ENCODE results near the gene OR11G2. TPM values are rescaled to one million over a fixed set of nuclear protein-coding genes. Genes with fewer than 3 reads are reported as not detected.
"Not testable (repeated sequence)": the region's sequence is repeated elsewhere in the genome, so short reads cannot be mapped to it uniquely, and the experiment has no call there.

The OR11G2 gene
- total RNA-seq, 4 donors from 2014 or later = not detected

DNA sequence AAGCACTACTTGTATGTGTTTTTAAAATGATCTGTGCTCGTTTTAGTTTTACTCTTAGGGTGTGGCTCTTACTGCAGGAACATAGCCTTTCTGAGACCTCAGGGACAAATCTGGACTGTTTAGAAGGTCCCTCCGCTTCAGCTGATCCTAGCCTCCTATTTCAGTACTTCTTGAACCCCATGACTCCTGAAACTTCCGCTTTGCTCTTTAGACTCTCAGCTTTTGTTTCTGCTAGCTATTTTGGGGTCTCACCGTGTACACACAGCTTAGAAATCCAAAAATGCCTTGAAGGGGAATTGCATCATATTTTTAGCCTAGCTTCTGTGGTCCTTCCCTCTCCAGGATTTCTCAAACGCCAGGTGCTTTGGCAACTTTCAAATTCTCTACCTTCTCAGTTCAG lies 8.3 kb downstream of the OR11G2 start:
- DNase-seq = no peak
- Histone ChIP-seq H3K36me3 (no peaks in the 10 kb centered on the region), H3K4me1 (no peaks in the 10 kb centered on the region), H3K27ac (no peak overlapping the region), H3K27me3 (no peaks in the 10 kb centered on the region), H3K4me3 (no peak overlapping the region), H3K9me3 (no peaks in the 10 kb centered on the region)
- intact Hi-C loops (cut with DNase I; ENCODE audit: low total_unique reads) = no loop called here
- TF ChIP-seq, protein P1, sequence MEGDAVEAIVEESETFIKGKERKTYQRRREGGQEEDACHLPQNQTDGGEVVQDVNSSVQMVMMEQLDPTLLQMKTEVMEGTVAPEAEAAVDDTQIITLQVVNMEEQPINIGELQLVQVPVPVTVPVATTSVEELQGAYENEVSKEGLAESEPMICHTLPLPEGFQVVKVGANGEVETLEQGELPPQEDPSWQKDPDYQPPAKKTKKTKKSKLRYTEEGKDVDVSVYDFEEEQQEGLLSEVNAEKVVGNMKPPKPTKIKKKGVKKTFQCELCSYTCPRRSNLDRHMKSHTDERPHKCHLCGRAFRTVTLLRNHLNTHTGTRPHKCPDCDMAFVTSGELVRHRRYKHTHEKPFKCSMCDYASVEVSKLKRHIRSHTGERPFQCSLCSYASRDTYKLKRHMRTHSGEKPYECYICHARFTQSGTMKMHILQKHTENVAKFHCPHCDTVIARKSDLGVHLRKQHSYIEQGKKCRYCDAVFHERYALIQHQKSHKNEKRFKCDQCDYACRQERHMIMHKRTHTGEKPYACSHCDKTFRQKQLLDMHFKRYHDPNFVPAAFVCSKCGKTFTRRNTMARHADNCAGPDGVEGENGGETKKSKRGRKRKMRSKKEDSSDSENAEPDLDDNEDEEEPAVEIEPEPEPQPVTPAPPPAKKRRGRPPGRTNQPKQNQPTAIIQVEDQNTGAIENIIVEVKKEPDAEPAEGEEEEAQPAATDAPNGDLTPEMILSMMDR (IDR thresholded peaks at IDR 0.05) = no peak
- TF ChIP-seq POLR2A (IDR thresholded peaks at IDR 0.05) = no peak

DNA sequence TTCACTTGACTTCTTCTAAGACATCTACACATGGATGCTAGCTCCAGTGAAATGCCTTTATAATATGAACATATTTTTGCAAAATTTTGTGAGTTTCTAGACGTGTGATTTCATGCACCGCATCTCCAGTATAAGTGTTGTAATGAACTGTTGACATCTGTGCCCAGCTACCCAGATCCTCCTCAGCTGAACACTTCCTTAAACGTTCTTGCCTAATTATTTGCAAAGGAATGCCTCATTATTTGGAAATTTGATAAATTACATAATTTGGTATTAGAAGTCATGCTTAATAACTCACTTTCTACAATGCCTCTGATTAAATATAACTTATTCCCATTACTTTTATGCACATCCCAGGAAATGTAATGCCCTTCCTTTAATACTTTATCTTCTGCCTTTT lies 14.0 kb downstream of the OR11G2 start:
- no peak overlapping the region for H3K27ac ChIP-seq
- H3K9me3 ChIP-seq = no peaks in the 10 kb centered on the region
- H3K36me3 ChIP-seq = no peaks in the 10 kb centered on the region
- intact Hi-C loops (cut with DNase I; ENCODE audit: low total_unique reads) = no loop called here
- H3K4me3 ChIP-seq = no peak overlapping the region
- no peaks in the 10 kb centered on the region for H3K27me3 ChIP-seq
- DNase-seq = no peak
- no peaks in the 10 kb centered on the region for H3K4me1 ChIP-seq
- TF ChIP-seq, protein P1 (IDR thresholded peaks at IDR 0.05) = no peak
- TF ChIP-seq POLR2A (IDR thresholded peaks at IDR 0.05) = no peak

DNA sequence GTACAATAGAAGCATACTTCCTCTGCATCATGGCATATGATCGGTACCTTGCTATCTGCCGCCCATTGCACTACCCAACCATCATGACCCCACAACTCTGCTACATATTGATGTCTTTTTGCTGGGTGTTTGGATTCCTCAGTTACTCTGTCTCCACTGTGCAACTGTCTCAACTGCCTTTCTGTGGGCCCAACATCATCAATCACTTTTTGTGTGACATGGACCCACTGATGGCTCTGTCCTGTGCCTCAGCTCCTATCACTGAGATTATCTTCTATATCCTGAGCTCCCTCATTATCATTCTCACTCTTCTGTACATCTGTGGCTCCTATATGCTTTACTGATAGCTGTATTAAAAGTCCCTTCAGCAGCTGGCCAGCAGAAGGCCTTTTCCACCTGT lies 18.9 kb downstream of the OR11G2 start:
- no peaks in the 10 kb centered on the region for H3K36me3 ChIP-seq
- H3K4me3 ChIP-seq = no peak overlapping the region
- H3K4me1 ChIP-seq = no peaks in the 10 kb centered on the region
- no peaks in the 10 kb centered on the region for H3K27me3 ChIP-seq
- H3K27ac ChIP-seq = no peak overlapping the region
- intact Hi-C loops (cut with DNase I; ENCODE audit: low total_unique reads) = no loop called here
- H3K9me3 ChIP-seq = no peaks in the 10 kb centered on the region
- TF ChIP-seq, protein P1 (IDR thresholded peaks at IDR 0.05) = no peak
- TF ChIP-seq POLR2A (IDR thresholded peaks at IDR 0.05) = no peak
- DNase-seq = no peak

DNA sequence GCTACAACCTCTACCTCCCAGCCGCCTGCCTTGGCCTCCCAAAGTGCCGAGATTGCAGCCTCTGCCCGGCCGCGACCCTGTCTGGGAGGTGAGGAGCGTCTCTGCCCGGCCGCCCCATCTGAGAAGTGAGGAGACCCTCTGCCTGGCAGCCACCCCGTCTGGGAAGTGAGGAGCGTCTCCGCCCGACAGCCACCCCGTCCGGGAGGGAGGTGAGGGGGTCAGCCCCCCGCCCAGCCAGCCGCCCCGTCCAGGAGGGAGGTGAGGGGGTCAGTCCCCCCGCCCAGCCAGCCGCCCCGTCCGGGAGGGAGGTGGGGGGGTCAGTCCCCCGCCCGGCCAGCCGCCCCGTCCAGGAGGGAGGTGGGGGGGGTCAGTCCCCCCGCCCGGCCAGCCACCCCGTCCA lies 21.7 kb downstream of the OR11G2 start:
- H3K4me1 ChIP-seq; H3K27ac ChIP-seq; H3K4me3 ChIP-seq; H3K27me3 ChIP-seq; H3K9me3 ChIP-seq; H3K36me3 ChIP-seq; intact Hi-C loops (cut with DNase I; ENCODE audit: low total_unique reads); DNase-seq: not testable (repeated sequence)

DNA sequence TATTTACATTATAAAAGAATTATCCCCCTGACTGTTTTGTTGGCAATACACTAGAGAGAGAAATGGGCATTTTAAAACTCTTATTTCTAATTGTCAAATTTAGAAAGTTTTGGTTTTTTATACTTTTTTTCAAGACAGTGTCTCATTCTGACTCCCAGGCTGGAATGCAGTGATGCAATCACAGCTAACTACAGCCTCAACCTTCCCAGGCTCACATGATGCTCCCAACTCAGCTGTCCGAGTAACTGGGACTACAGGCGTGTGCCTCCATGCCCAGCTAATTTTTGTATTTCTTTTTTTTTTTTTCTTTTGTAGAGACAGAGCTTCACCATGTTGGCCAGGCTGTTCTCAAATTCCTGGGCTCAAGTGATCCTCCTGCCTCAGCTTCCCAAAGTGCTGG lies 24.5 kb downstream of the OR11G2 start:
- H3K27ac ChIP-seq = no peak overlapping the region
- intact Hi-C loops (cut with DNase I; ENCODE audit: low total_unique reads) = no loop called here
- H3K36me3 ChIP-seq = no peaks in the 10 kb centered on the region
- no peak for DNase-seq
- TF ChIP-seq POLR2A (IDR thresholded peaks at IDR 0.05) = no peak
- TF ChIP-seq, protein P1 (IDR thresholded peaks at IDR 0.05) = no peak
- no peaks in the 10 kb centered on the region for H3K9me3 ChIP-seq
- H3K27me3 ChIP-seq = no peaks in the 10 kb centered on the region
- no peaks in the 10 kb centered on the region for H3K4me1 ChIP-seq
- H3K4me3 ChIP-seq = no peak overlapping the region

DNA sequence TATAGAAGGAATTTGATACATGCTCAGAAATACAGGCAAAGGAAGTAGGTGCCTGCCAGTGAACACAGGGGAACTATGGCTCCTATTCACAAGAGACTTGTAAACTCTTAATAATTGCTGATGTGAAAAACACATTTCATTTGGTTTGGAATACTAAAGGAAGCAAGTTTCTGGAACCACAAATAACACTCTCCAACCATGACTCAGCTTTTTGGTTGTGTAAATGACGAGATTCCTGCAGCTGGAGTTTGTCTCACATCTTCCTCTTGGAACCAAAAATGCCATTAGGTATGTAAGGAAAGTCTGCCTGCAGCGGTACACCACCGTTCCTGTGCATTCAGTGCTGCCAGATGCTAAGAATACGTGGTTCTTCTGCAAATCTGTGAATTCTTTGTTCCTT lies 28.3 kb downstream of the OR11G2 start:
- DNase-seq = no peak
- no peak for TF ChIP-seq POLR2A (IDR thresholded peaks at IDR 0.05)
- Histone ChIP-seq H3K4me1 (no peaks in the 10 kb centered on the region), H3K27ac (no peak overlapping the region), H3K9me3 (no peaks in the 10 kb centered on the region), H3K4me3 (no peak overlapping the region), H3K36me3 (no peaks in the 10 kb centered on the region), H3K27me3 (no peaks in the 10 kb centered on the region)
- intact Hi-C loops (cut with DNase I; ENCODE audit: low total_unique reads) = no loop called here
